Erythroblast (primary cell): Measurements from ENCODE around the gene UNC13C.

ENCODE experiments used
- GATA1 ChIP-seq: IDR thresholded peaks from 2 replicates; pipeline ENCODE4 v1.6.1; 2011; ENCODE audit warnings: low read depth, mild to moderate bottlenecking, control low read depth, low read length, moderate library complexity
- POLR2A ChIP-seq: IDR thresholded peaks from 2 replicates; pipeline ENCODE4 v1.6.1; 2011; ENCODE audit warnings: mild to moderate bottlenecking, low read length

- TF ChIP-seq POLR2A (no peak), GATA1 (no peak)
Observed at GRCh38 chr15:54088837-54089236, 110.6 kb downstream of the UNC13C start.
